ENCODE results near the gene TRPC1.

Gene TRPC1

DNA sequence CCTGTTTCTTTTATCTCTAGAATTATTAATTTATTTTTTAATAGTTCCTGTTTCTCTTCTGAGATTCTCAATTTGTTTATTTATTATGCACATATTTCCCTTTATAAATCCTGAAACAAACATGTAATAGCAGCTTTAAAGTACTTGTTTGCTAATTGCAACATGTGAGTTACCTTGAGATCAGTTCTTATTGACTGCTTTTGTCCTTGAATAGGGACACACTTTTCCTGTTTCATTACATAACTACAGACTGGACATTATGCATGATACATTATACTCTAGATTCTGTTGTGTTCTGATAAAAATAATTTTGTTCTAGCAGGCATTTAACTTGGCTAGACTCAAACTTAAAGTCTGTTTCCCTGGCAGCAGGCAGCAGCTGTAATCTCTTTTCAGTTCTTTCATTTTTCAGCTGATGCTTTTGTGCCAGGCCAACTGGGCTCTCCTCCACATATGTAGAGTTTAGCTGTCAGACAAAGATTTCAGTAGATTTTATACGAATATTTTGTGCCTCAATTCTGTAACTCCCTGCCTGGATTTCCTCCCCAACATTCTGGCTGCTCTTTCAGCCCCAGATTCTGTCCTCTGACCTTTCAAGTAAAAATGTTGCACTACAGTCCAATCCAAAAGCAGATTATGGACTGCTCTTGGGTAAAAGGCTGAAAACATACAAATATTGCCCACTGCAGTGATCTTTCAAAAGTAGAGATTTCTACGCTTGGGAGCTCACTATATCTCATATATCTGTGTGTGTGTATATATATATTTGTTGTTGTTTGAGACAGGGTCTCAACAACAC lies 123.1 kb downstream of the TRPC1 start:
- Mint-ChIP-seq H3K36me3 (no peaks in the 10 kb centered on the region), H3K4me1 (no peaks in the 10 kb centered on the region), H3K4me3 (no peak overlapping the region), H3K9me3 (no peaks in the 10 kb centered on the region), H3K27ac (no peak overlapping the region)
- no peak for DNase-seq (ENCODE audit: low spot score in 2 of 2)
- ATAC-seq: no peak

DNA sequence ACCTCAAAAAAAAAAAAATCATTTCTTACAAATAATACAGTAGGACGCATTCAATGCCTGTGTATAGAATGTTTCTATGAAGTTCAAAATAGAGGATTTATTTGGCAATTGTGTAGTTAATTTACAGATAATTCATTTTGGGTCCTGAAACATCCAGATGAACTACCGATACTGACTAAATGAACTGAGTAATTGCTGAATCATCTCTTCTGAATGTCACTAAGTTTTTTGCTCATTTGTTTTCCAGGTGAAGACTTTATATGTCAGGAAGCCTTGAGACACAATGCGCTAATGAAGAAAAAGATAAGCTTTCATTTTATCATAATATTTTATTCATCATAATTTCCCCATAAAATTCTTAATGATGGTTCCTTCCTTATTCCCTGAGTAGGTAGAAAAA lies 125.3 kb downstream of the TRPC1 start:
- H3K27ac Mint-ChIP-seq: no peak overlapping the region
- H3K4me3 Mint-ChIP-seq: no peak overlapping the region
- no peaks in the 10 kb centered on the region for H3K36me3 Mint-ChIP-seq
- DNase-seq (ENCODE audit: low spot score in 2 of 2) (no peak), ATAC-seq (no peak)
- no peaks in the 10 kb centered on the region for H3K9me3 Mint-ChIP-seq
- no peaks in the 10 kb centered on the region for H3K4me1 Mint-ChIP-seq

DNA sequence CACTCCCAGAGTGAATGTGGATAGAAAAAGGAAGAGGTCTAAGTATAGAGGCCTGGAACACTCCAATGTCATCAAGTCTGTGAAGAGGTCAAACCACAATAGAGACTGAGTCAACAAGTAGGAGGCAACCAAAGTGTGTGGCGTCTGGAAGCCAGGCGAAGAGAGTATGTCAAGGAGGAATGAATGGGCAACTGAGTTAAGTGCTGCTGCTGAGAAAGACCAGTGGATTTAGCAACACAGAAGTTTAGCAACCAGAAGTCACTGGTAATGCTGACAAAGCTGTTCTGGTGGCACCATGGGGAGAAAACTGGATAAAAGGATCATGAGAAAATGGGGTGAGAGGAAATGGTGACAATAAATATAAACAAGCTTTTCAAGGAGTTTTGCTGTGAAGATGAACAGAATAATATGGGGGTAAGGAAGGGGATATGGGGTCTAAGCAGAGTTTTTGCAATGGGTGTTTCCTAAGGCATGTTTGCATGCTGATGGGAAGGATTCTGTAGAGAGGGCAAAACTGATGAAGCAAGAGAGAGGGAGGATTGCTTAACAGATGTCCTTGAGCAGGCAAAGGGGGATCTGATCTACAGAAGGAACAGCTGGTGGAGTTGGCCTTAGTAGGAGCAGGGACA lies 126.7 kb downstream of the TRPC1 start:
- peak; percentile 96 for ATAC-seq
- DNase-seq (ENCODE audit: low spot score in 2 of 2): no peak
- no peak overlapping the region for H3K4me3 Mint-ChIP-seq
- no peaks in the 10 kb centered on the region for H3K4me1 Mint-ChIP-seq
- H3K36me3 Mint-ChIP-seq: no peaks in the 10 kb centered on the region
- H3K9me3 Mint-ChIP-seq: no peaks in the 10 kb centered on the region
- no peak overlapping the region for H3K27ac Mint-ChIP-seq

DNA sequence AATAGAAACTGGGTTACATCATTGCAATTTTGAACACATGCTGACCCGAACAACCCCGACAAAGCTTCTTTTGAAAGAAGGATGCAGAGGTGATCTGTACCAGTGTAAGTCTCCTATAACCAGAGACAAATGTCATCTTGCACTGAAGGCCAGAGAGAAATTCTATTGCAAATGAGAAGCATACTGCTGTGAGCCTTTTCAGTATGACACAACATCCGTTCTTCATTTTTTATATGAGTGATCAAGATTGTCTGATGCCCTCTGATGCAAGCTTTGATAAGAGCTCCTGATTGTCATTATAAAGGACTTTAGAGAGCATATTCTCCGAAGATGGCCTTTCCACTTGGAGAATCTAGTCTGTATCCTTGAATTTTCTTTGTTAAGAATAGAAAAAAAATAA lies 128.2 kb downstream of the TRPC1 start:
- no peak for DNase-seq (ENCODE audit: low spot score in 2 of 2)
- no peaks in the 10 kb centered on the region for H3K36me3 Mint-ChIP-seq
- ATAC-seq: peak; percentile 72
- no peaks in the 10 kb centered on the region for H3K9me3 Mint-ChIP-seq
- no peak overlapping the region for H3K4me3 Mint-ChIP-seq
- H3K27ac Mint-ChIP-seq: no peak overlapping the region
- H3K4me1 Mint-ChIP-seq: no peaks in the 10 kb centered on the region

DNA sequence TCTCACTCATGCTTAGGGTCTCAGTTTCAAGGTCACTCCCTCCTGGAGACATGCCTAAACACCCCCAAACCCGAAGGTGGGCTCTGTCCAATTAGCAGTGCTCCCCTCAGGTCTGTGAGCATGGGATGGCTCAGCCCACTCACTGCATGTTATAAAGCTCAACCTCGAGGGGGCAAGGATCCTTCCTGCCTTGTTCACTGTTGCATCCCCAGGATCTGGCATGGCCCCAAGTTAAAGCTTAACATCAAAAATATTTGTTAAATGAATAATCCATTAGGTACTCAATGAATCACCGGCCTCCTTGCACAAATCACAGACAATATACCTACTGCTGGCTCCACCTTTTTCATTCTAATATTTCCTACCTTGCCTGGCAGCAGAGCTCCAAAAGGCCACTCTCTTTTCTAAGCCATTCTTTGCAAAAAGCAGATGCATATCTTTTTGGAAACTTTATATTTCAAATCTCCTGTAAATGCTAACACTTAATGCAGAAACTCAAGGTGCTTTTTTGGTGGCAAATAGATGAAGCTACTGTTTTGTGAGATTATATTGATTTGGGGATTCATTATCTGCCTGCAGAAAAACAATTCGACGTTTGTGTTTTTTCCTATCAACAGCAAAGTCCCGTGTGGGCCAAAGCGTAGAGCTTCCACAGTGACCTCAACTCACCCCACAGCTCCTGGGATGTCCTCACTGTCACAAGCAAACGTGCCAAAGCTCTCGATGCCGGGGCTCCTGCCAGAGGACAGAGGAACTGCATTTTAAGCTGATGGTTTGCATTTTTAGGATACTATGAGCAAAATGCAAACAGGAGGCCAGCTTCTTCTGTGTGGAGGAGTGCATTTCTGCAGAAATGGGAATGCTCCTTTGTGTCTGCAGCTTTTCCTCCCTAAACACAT lies 129.7 kb downstream of the TRPC1 start:
- H3K4me3 Mint-ChIP-seq: no peak overlapping the region
- no peak for DNase-seq (ENCODE audit: low spot score in 2 of 2)
- H3K4me1 Mint-ChIP-seq: no peaks in the 10 kb centered on the region
- ATAC-seq: no peak
- H3K27ac Mint-ChIP-seq: no peak overlapping the region
- no peaks in the 10 kb centered on the region for H3K36me3 Mint-ChIP-seq
- H3K9me3 Mint-ChIP-seq: no peaks in the 10 kb centered on the region

DNA sequence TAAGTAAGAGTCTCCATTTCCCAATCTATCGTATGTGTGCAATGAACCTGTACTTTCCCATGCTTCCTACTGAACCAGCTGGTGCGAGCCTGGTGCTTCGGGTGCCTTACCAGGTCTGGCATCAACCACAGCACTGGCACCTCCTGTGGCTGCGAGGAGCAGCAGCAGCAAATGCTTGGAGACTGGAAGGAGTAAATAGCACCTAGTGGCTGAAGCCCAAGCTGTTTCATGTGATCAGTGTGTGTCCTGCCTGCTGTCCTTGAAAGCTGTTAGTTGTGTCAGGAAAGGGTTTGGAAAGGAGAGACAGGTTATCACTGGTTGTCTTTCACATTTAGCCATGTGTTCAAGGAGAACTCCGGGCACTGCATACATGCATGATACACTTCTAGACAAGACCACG lies 133.2 kb downstream of the TRPC1 start:
- no peak overlapping the region for H3K27ac Mint-ChIP-seq
- H3K9me3 Mint-ChIP-seq: no peaks in the 10 kb centered on the region
- H3K4me3 Mint-ChIP-seq: no peak overlapping the region
- no peaks in the 10 kb centered on the region for H3K36me3 Mint-ChIP-seq
- DNase-seq (ENCODE audit: low spot score in 2 of 2) (no peak), ATAC-seq (no peak)
- no peaks in the 10 kb centered on the region for H3K4me1 Mint-ChIP-seq
